ENCODE measurements around the gene SLC6A11. TPM values are rescaled to one million over a fixed set of nuclear protein-coding genes. Genes with fewer than 3 reads are reported as not detected.
A peak's percentile ranks its signal among the peaks of the same experiment; 100 is the strongest.

SLC6A11 gene
- total and polyA plus RNA-seq, 2 of the 8 experiments (the other 6 are each of a cell fraction or from before 2014, with no cell fraction given): 0.78 to 1.5 TPM

- 0 out of 2 replicates have a peak overlapping the region, but pooled peaks have one; percentile 94 for H2BK12ac ChIP-seq (ENCODE audit: low read depth, low read length)
- H3K79me2 ChIP-seq (ENCODE audit: control insufficient read depth in 1 of 2, insufficient read depth in 2 of 2, low read length in 2 of 2): no peaks in the 10 kb centered on the region
- ChIA-PET POLR2A (ENCODE audit: partially characterized antibody) (interaction anchor here (0.5 kb wide), 2 partner anchors 414 to 444 kb away, joined by 3 read pairs; no protein-coding TSS in a partner anchor), CTCF (ENCODE audit: partially characterized antibody) (interaction anchor here (1.6 to 2.5 kb wide), 3 partner anchors 10 to 87 kb away, joined by 8 to 12 read pairs (median 9); no protein-coding TSS in a partner anchor)
- no peak overlapping the region for H4K5ac ChIP-seq (ENCODE audit: insufficient read length, low read depth, low read length)
- no peak overlapping the region for H2AK5ac ChIP-seq (ENCODE audit: low read depth, low read length)
- no peaks in the 10 kb centered on the region for H3K23me2 ChIP-seq (ENCODE audit: low read depth, low read length)
- no peak overlapping the region for H4K91ac ChIP-seq (replicated peaks; ENCODE audit: insufficient read length, low read length)
- 88% methylated on average over 13 of the region's 13 CpGs; no CpG with 5 or more reads in 1 of the 2 experiments for WGBS, 2 experiments (ENCODE audit: extremely low coverage in 1 of 2, insufficient coverage in 1 of 2, insufficient read length in 1 of 2, insufficient replicate concordance in 2 of 2, low coverage in 1 of 2, low lambda C conversion rate in 2 of 2, missing lambda C conversion rate in 1 of 2)
- H3K4me2 ChIP-seq (ENCODE audit: insufficient read depth in 1 of 2, low read depth in 2 of 2, low read length in 2 of 2): no peak overlapping the region
- no peak overlapping the region for H3K27ac ChIP-seq (ENCODE audit: low read depth, low read length)
- no peaks in the 10 kb centered on the region; a peak in 4 of 7 replicates for H3K27me3 ChIP-seq (replicated peaks in 1 of 4; ENCODE audit: control insufficient read depth in 3 of 4, extremely low read depth in 1 of 4, insufficient read depth in 3 of 4, low read length in 3 of 4)
- no peaks in the 10 kb centered on the region for H3K9me3 ChIP-seq (ENCODE audit: insufficient read depth in 2 of 2, low read depth in 1 of 2, low read length in 1 of 2)
- no peak overlapping the region for H3K4ac ChIP-seq (replicated peaks; ENCODE audit: insufficient read length, low read depth, low read length)
- no peak overlapping the region for H2BK15ac ChIP-seq (ENCODE audit: low read length)
- H2AFZ ChIP-seq (ENCODE audit: low read length): no peak overlapping the region
- peaks cover 8 to 23% (median 15%) of the 10 kb centered on the region in 4 experiments for H3K4me1 ChIP-seq (replicated peaks in 1 of 4; ENCODE audit: control insufficient read depth in 3 of 4, insufficient read depth in 4 of 4, low read length in 3 of 4)
- no peak overlapping the region for H3K9ac ChIP-seq (replicated peaks in 1 of 4; ENCODE audit: extremely low read depth in 1 of 4, low read depth in 3 of 4, low read length in 3 of 4)
- H3K36me3 ChIP-seq (ENCODE audit: control insufficient read depth in 2 of 4, insufficient read depth in 4 of 4, low read length in 3 of 4): no peaks in the 10 kb centered on the region; a peak in 1 of 8 replicates
- TF ChIP-seq TAF7 (optimal IDR thresholded peaks at IDR 0.05; ENCODE audit: borderline replicate concordance, low read depth, low read length) (no peak), RAD21 (IDR thresholded peaks at IDR 0.05 in 1 of 2, conservative IDR thresholded peaks at IDR 0.05 in 1 of 2; ENCODE audit: low read depth in 2 of 2, low read length in 2 of 2) (peak; percentile 26 to 36; a peak in 2 of 4 replicates), NRF1 (IDR thresholded peaks at IDR 0.05; ENCODE audit: low read depth, low read length) (no peak), SAP30 (IDR thresholded peaks at IDR 0.05; ENCODE audit: insufficient read depth, insufficient replicate concordance, low read length) (no peak), CEBPB (IDR thresholded peaks at IDR 0.05; ENCODE audit: low read depth, low read length) (no peak), KDM1A (IDR thresholded peaks at IDR 0.05; ENCODE audit: borderline replicate concordance, low read length) (no peak), CTCF (IDR thresholded peaks at IDR 0.05; ENCODE audit: control extremely low read depth in 1 of 3, insufficient read depth in 1 of 3, low read depth in 1 of 3, low read length in 3 of 3) (0 out of 4 replicates have a peak, but pooled peaks of 1 of the 3 experiments have one; percentile 17), KDM4A (IDR thresholded peaks at IDR 0.05; ENCODE audit: low read depth, low read length, severe bottlenecking) (no peak), HDAC6 (IDR thresholded peaks at IDR 0.05; ENCODE audit: low read depth, low read length) (no peak)
- H3K23ac ChIP-seq (ENCODE audit: insufficient read length): no peak overlapping the region
- no peak overlapping the region for H2BK120ac ChIP-seq (replicated peaks; ENCODE audit: low read depth, low read length)
- DNase-seq (ENCODE audit: low read depth in 1 of 2, low spot score in 2 of 2) (no peak), FAIRE-seq (no peak)
- H3K18ac ChIP-seq (ENCODE audit: extremely low read depth, low read length): no peak overlapping the region
- no peak overlapping the region for H3K56ac ChIP-seq (replicated peaks; ENCODE audit: insufficient read length, low read depth, low read length)
- no peak overlapping the region for H3K14ac ChIP-seq (ENCODE audit: insufficient read length)
- H2BK5ac ChIP-seq (ENCODE audit: low read depth, low read length): no peak overlapping the region
- no peaks in the 10 kb centered on the region for H4K20me1 ChIP-seq (replicated peaks in 1 of 2; ENCODE audit: control insufficient read depth in 1 of 2, insufficient read depth in 2 of 2, low read length in 2 of 2)
- H3K79me1 ChIP-seq (ENCODE audit: low read depth, low read length): no peaks in the 10 kb centered on the region
- no peak overlapping the region for H4K8ac ChIP-seq (ENCODE audit: extremely low read depth, insufficient read depth, low read length)
- no peak overlapping the region for H3K4me3 ChIP-seq (ENCODE audit: extremely low read depth in 1 of 4, insufficient read depth in 2 of 4, low read depth in 3 of 4, low read length in 4 of 4)
- 0 out of 2 replicates have a peak overlapping the region, but pooled peaks have one; percentile 3 for H2BK20ac ChIP-seq (ENCODE audit: low read length)
Measured at GRCh38 chr3:10973046-10973595, 157.1 kb downstream of the SLC6A11 start.

All from H1 (cell line).